ENCODE data around the gene CELA1. TPM values are rescaled to one million over a fixed set of nuclear protein-coding genes. Genes with fewer than 3 reads are reported as not detected.
A peak's percentile ranks its signal among the peaks of the same experiment; 100 is the strongest.

Gene CELA1
- total and polyA plus RNA-seq, 7 donors: not detected

GRCh38 chr12:51391283-51392123 is 45.0 kb upstream of the CELA1 start, which contains the start of gene GALNT6:
TSS of gene GALNT6 (minus strand) at chr12:51391406. CDS start at chr12:51379781, 11,625 bp downstream.
- DNase-seq (no peak), ATAC-seq (peak; percentile 55 to 74 (median 59))
- H3K9me3 ChIP-seq: no peaks in the 10 kb centered on the region
- H3K27ac ChIP-seq: no peak within 1 kb of the TSS
- WGBS, 3 donors: 1 to 2% (median 2%) methylated on average over 48 to 73 of the region's 73 CpGs
- H3K27me3 ChIP-seq (ENCODE audit: insufficient read depth in 3 of 3, low read length in 2 of 3): peaks cover 0 to 35% (median 15%) of the 10 kb centered on the region in 3 donors
- no peaks in the 10 kb centered on the region for H3K36me3 ChIP-seq (ENCODE audit: insufficient read depth in 1 of 2, low read depth in 1 of 2)
- intact Hi-C loops (cut with DNase I): no loop called here
- peak within 1 kb of the TSS; percentile 73 for H3K4me3 ChIP-seq
- peaks cover 3% of the 10 kb centered on the region for H3K4me1 ChIP-seq
- TF ChIP-seq, protein P1, sequence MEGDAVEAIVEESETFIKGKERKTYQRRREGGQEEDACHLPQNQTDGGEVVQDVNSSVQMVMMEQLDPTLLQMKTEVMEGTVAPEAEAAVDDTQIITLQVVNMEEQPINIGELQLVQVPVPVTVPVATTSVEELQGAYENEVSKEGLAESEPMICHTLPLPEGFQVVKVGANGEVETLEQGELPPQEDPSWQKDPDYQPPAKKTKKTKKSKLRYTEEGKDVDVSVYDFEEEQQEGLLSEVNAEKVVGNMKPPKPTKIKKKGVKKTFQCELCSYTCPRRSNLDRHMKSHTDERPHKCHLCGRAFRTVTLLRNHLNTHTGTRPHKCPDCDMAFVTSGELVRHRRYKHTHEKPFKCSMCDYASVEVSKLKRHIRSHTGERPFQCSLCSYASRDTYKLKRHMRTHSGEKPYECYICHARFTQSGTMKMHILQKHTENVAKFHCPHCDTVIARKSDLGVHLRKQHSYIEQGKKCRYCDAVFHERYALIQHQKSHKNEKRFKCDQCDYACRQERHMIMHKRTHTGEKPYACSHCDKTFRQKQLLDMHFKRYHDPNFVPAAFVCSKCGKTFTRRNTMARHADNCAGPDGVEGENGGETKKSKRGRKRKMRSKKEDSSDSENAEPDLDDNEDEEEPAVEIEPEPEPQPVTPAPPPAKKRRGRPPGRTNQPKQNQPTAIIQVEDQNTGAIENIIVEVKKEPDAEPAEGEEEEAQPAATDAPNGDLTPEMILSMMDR (IDR thresholded peaks at IDR 0.05): no peak

GRCh38 chr12:51390891-51391282 is 44.4 kb upstream of the CELA1 start:
- no peaks in the 10 kb centered on the region for H3K36me3 ChIP-seq (ENCODE audit: insufficient read depth in 1 of 2, low read depth in 1 of 2)
- WGBS, 3 donors: 25 to 28% (median 27%) methylated on average over 8 of the region's 8 CpGs
- TF ChIP-seq, protein P1 (IDR thresholded peaks at IDR 0.05): no peak
- no peaks in the 10 kb centered on the region for H3K9me3 ChIP-seq
- no peak overlapping the region for H3K27ac ChIP-seq
- no peak for DNase-seq
- ATAC-seq: peak in 2 of 4 donors; percentile 13 to 28
- H3K27me3 ChIP-seq (ENCODE audit: insufficient read depth in 3 of 3, low read length in 2 of 3): peaks cover 0 to 35% (median 15%) of the 10 kb centered on the region in 3 donors
- H3K4me1 ChIP-seq: peaks cover 3% of the 10 kb centered on the region
- intact Hi-C loops (cut with DNase I): no loop called here
- peak overlapping the region; percentile 73 for H3K4me3 ChIP-seq

GRCh38 chr12:51390457-51390856 is 44.0 kb upstream of the CELA1 start:
- no peaks in the 10 kb centered on the region for H3K36me3 ChIP-seq (ENCODE audit: insufficient read depth in 1 of 2, low read depth in 1 of 2)
- WGBS, 3 donors: 83 to 85% (median 84%) methylated on average over 6 of the region's 6 CpGs
- intact Hi-C loops (cut with DNase I): no loop called here
- TF ChIP-seq, protein P1 (IDR thresholded peaks at IDR 0.05): no peak
- no peaks in the 10 kb centered on the region for H3K9me3 ChIP-seq
- H3K4me1 ChIP-seq: peaks cover 3% of the 10 kb centered on the region
- ATAC-seq (no peak), DNase-seq (no peak)
- H3K27me3 ChIP-seq (ENCODE audit: insufficient read depth in 3 of 3, low read length in 2 of 3): peaks cover 0 to 35% (median 15%) of the 10 kb centered on the region in 3 donors
- H3K27ac ChIP-seq: no peak overlapping the region
- H3K4me3 ChIP-seq: no peak overlapping the region

- no peak for DNase-seq
- no peak for ATAC-seq
- Histone ChIP-seq H3K27me3 (ENCODE audit: insufficient read depth in 3 of 3, low read length in 2 of 3) (peaks cover 0 to 35% (median 15%) of the 10 kb centered on the region in 3 donors), H3K36me3 (ENCODE audit: insufficient read depth in 1 of 2, low read depth in 1 of 2) (no peaks in the 10 kb centered on the region), H3K4me1 (peaks cover 3% of the 10 kb centered on the region), H3K4me3 (no peak overlapping the region), H3K27ac (no peak overlapping the region), H3K9me3 (no peaks in the 10 kb centered on the region)
- intact Hi-C loops (cut with DNase I): no loop called here
- TF ChIP-seq, protein P1 (IDR thresholded peaks at IDR 0.05): no peak
- 77 to 86% (median 81%) methylated on average over 2 of the region's 2 CpGs for WGBS, 3 donors
These were observed 43.0 kb upstream of the CELA1 start for GRCh38 chr12:51389302-51389999.
